GM10266 (cell line): ENCODE data around the gene CCDC93.

ENCODE experiments used
- DNase-seq: peaks from one replicate; pipeline ENCODE4 v3.0.0; 2012; ENCODE audit errors: extremely low spot score
- TF ChIP-seq, protein P1 (sequence below): IDR thresholded peaks from 2 replicates; pipeline ENCODE4 v1.5.1; 2012; ENCODE audit warnings: mild to moderate bottlenecking, low read depth; ENCODE audit not compliant: control insufficient read depth, insufficient read depth; ENCODE audit errors: missing control alignments

CCDC93 gene

DNA sequence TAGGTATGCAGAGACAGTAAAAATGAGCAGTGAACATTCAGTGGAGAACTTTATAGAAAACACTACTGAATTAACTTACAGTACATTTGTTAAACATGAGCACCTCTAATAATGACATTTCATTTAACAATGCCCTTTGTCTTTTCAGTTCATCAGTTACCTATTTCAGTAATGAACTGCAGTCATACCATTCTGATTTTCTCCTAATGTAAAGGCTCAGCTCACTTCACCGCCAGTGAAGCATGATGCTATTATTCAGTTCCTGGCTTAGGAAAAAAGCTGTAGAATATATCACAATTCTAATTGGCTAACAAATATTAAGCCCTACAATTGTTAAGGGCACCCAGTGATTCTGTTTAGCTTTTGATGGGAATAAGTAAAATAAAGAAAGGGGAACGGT is 37.1 kb upstream of the CCDC93 start:
- TF ChIP-seq, protein P1, sequence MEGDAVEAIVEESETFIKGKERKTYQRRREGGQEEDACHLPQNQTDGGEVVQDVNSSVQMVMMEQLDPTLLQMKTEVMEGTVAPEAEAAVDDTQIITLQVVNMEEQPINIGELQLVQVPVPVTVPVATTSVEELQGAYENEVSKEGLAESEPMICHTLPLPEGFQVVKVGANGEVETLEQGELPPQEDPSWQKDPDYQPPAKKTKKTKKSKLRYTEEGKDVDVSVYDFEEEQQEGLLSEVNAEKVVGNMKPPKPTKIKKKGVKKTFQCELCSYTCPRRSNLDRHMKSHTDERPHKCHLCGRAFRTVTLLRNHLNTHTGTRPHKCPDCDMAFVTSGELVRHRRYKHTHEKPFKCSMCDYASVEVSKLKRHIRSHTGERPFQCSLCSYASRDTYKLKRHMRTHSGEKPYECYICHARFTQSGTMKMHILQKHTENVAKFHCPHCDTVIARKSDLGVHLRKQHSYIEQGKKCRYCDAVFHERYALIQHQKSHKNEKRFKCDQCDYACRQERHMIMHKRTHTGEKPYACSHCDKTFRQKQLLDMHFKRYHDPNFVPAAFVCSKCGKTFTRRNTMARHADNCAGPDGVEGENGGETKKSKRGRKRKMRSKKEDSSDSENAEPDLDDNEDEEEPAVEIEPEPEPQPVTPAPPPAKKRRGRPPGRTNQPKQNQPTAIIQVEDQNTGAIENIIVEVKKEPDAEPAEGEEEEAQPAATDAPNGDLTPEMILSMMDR, result no peak
- DNase-seq, result no peak

- no peak for DNase-seq
- TF ChIP-seq, protein P1, result no peak
These were observed 36.5 kb upstream of the CCDC93 start for GRCh38 chr2:118050386-118050785.

DNA sequence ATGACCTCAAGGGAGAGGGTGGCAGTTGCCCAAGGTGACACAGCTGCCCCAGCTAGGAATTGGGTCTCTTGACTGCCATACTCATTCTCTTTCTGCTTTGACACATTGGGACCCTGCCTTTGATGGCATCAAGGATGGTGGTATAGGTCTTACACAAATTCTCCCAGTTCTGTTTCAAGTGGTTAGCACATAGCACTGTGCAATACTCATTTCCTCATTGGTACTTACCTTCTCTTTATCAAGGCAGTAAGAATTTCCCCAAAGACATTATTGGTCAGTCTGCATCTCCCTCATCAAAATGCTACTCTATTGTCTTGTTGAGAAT is 35.9 kb upstream of the CCDC93 start:
- TF ChIP-seq, protein P1, result no peak

DNA sequence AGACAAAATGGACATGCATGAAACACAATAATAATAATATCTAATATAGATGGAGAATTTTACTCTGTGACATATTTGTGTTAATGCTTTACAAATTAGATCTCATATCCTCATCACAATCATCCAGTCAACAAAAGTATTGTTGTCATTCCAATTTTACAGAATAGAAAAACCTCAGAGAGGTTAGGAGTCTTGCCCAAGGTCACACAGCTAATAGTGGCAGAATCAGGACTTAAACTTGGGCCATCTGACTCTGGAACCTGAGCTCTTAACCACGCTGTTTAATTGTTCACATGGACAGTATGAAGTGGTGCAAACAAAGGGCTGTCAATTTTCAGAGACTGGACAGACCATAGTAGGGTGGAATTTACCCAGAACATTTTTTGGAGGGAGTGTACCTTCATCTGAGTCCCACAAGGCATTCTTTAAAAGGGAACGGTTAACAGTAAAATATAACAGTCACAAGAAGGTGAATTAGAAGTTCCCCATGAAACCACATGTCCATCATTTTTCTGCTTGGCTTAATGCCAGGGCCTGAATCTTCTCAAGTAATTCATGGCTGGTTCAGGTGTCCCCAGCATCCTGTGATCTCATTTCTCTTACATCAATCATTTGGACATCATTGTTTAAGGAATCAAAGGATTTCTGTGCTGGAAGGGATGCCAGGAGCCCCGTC is 35.4 kb upstream of the CCDC93 start:
- TF ChIP-seq, protein P1, result no peak
- no peak for DNase-seq

More for the DNA sequence above, 35.9 kb upstream of the CCDC93 start:
- no peak for DNase-seq

GRCh38 chr2:118048401-118048800 is 34.5 kb upstream of the CCDC93 start:
- DNase-seq, result no peak
- TF ChIP-seq, protein P1, result no peak

GRCh38 chr2:118047380-118047826 is 33.5 kb upstream of the CCDC93 start:
- TF ChIP-seq, protein P1, result no peak
- no peak for DNase-seq

DNA sequence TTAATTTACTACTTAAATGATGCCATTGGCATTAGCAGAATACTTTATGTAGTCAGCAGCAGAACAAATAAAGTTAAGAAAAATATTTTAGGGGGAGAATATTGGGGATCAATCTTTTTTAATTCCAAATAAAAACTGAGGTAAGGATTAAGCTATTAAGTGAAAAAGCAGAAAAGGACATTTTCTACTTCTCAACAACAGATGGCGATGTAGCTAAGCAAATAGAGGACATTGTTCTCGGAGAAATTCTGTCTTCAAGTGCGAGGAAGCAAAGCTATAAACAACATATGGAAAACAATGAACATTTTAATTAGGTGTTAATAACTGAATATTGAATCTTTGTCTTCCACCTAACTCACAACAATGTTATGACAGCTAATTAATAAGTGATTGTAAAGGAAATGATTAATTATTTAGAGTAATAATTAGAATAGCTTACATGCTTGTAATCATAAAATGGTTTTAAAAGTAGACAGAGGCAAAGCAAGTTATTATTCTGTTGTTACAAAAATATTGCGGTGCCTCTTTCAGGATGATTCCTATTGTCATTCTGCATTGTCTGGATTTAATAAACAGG is 32.9 kb upstream of the CCDC93 start:
- TF ChIP-seq, protein P1, result peak; percentile 72

More for the DNA sequence above, 32.9 kb upstream of the CCDC93 start:
- peak; percentile 37 for DNase-seq
